Measurements from ENCODE around the gene DDX60.

GRCh38 chr4:168325591-168325990 is 7.0 kb upstream of the DDX60 start:
- TF ChIP-seq, protein P1, sequence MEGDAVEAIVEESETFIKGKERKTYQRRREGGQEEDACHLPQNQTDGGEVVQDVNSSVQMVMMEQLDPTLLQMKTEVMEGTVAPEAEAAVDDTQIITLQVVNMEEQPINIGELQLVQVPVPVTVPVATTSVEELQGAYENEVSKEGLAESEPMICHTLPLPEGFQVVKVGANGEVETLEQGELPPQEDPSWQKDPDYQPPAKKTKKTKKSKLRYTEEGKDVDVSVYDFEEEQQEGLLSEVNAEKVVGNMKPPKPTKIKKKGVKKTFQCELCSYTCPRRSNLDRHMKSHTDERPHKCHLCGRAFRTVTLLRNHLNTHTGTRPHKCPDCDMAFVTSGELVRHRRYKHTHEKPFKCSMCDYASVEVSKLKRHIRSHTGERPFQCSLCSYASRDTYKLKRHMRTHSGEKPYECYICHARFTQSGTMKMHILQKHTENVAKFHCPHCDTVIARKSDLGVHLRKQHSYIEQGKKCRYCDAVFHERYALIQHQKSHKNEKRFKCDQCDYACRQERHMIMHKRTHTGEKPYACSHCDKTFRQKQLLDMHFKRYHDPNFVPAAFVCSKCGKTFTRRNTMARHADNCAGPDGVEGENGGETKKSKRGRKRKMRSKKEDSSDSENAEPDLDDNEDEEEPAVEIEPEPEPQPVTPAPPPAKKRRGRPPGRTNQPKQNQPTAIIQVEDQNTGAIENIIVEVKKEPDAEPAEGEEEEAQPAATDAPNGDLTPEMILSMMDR (IDR thresholded peaks at IDR 0.05) = no peak
- TF ChIP-seq POLR2A (IDR thresholded peaks at IDR 0.05) = no peak
